ENCODE data around the gene MIOX. TPM values are rescaled to one million over a fixed set of nuclear protein-coding genes. Genes with fewer than 3 reads are reported as not detected.

MIOX gene
- not detected for total RNA-seq
- long read RNA-seq = 0 reads

- ATAC-seq (ENCODE audit: poor library complexity) (no peak), DNase-seq (no peak)
- intact Hi-C loops (cut with DNase I) = no loop called here
These were observed at the start of gene MIOX for GRCh38 chr22:50486561-50487289. Gene MIOX, plus strand, starts transcription at chr22:50486859. Its CDS starts 39 bp downstream, at chr22:50486898.

GRCh38 chr22:50437511-50438304 lies 49.0 kb upstream of the MIOX start:
- intact Hi-C loops (cut with DNase I) = no loop called here
- ATAC-seq (ENCODE audit: poor library complexity) (no peak), DNase-seq (peak; percentile 22)

DNA sequence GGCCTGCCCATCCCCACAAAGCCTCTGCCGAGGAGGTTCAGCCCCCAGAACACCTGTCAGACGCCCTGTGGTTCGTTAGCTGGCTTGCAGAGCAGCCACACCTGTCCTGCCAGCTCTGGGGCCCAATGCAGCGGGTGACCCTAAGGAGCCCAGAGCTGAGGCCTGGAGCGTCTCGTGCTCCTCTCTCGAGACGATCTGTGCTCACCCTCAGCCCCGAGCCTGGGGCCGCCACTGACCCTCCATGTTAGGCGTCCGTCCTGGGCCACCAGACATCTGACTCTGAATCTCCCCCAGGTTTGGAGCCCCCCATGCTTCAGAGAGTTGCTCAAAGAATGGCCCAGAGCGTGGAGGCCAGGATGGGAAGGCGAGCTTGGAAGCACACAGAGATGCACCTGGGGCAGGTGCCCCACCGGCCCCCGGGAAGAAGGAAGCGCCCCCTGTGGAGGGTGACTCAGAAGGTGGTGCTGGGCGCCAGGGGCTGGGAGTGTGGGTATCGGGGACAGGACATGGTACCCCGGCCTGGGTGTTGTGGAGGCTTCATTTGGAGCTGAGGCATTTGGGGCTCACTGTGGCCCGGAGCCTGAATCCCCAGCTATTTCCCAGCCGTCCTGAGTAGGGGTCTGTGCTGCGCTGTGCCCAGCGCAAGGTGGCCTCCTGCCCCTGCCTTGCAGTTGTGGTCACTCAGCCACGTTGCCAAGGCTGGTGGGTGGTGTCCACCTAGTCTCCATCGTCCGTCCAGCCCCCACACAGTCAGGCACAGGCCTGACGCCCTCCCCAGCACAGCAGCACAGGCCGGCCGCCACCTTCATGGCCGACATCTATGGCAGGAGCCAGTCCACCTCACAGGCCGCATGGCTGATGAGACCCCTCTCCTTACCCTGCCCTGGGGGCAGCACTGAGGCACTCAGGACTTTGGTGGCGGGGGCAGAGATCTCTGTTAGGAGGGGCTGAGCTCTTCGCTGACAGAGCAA lies 48.1 kb upstream of the MIOX start:
- intact Hi-C loops (cut with DNase I) = no loop called here
- peak; percentile 24 for DNase-seq
- no peak for ATAC-seq (ENCODE audit: poor library complexity)

- DNase-seq (peak; percentile 30), ATAC-seq (ENCODE audit: poor library complexity) (no peak)
- intact Hi-C loops (cut with DNase I) = no loop called here
These were observed 47.3 kb upstream of the MIOX start for GRCh38 chr22:50439314-50439870.

- no peak for ATAC-seq (ENCODE audit: poor library complexity)
- intact Hi-C loops (cut with DNase I) = no loop called here
- DNase-seq = peak; percentile 24
These were observed 46.8 kb upstream of the MIOX start for GRCh38 chr22:50439871-50440331.

DNA sequence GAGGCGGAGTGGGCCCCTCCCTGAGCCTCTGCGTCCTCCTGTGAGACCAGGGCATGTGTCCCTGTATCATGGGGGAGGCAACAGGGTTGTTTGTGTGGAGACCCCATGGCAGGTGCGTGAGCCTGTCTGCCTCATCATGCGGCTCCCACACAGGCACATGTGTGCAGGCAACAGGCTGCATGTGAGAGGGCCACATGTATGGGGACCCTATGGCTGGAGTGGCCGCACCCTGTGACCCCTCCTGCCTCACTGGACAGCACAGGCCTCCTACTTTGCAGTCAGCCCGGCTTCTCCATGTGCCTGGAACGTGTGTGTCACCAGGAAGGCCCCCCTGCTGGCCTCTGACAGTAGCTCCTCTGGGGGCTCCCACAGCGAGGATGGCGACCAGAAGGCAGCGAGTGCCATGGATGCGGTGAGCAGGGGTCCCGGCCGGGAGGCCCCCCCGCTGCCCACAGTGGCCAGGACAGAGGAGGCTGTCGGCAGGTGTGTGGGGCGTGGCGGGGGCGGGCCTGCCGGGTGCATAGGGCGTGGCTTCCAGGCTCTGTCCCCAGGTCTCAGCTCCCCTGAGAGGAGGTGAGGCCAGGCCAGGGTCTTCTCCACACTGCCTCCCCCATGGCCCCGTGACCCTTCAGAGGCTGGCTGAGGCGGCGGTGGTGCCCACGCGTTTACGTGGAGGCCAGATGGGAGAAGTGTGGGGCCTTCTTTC lies 46.0 kb upstream of the MIOX start:
- intact Hi-C loops (cut with DNase I) = no loop called here
- no peak for DNase-seq
- no peak for ATAC-seq (ENCODE audit: poor library complexity)

GRCh38 chr22:50441428-50441993 lies 45.1 kb upstream of the MIOX start:
- intact Hi-C loops (cut with DNase I) = no loop called here
- ATAC-seq (ENCODE audit: poor library complexity) (no peak), DNase-seq (no peak)

DNA sequence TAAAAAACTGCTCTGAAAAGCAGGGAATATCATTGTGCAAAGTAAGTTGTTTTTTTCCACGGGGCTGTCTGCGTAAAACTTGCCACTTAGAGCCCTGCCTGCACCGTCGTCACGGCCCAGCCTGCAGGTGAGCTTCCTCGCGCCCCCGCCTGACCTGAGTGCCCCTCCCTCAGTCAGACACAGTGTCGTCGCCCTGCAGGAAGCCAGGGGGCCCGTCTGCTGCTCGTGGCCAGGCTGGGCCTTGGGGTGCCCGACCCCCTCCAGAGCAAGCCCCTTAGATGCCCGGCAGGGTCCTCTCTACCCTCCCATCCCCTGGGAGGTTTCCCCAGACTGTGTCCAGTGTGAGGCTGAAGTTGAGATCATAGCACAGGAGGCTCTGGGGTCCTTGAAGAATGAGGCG lies 43.5 kb upstream of the MIOX start:
- DNase-seq = no peak
- intact Hi-C loops (cut with DNase I) = no loop called here

GRCh38 chr22:50443801-50444625 lies 42.6 kb upstream of the MIOX start:
- intact Hi-C loops (cut with DNase I) = no loop called here
- DNase-seq = no peak
- peak; percentile 3 for ATAC-seq (ENCODE audit: poor library complexity)

More for the DNA sequence above, 43.5 kb upstream of the MIOX start:
- ATAC-seq (ENCODE audit: poor library complexity) = no peak

GRCh38 chr22:50444663-50445062 lies 42.0 kb upstream of the MIOX start:
- no peak for ATAC-seq (ENCODE audit: poor library complexity)

DNA sequence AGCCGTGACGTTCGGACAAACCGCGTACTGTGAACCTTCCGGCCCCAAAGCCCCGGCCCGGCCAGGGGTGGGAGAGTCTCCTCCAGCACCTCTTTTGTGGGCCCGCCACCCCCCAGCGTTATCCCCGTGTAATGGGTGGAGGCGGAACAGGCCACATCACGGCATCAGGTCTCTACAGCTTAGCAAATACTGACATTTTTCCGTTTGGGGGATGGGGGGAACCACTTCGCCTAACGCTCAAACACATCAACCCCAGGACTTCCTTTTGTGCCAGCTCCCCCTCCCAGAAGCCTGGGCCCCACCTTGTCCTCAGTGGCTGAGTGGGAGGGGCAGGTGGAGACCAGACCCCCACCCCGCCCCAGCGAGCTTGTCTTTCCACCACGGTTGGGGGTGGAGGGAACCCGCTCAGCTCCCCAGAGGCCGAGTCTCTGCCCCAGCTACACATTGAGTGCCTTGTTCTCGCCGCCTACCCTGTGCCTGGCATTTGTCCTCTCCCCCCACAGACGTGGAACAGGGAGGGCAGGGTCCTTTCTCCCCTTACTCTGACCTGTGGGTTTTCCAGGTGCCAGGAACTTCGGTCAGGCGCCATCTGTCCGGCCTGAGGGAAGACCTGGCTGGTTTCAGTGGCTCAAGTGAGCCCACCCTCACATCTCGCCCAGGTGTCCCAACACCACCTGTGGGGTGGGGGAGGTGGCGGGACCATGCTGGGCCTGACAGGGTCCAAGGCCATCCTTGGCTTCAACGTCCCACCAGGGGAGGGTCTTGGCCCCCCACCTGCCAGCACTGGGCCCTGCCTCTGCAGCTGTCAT lies 41.4 kb upstream of the MIOX start:
- DNase-seq (no peak), ATAC-seq (ENCODE audit: poor library complexity) (peak; percentile 3)
- intact Hi-C loops (cut with DNase I) = no loop called here

More at GRCh38 chr22:50444663-50445062, 42.0 kb upstream of the MIOX start:
- no peak for DNase-seq
- intact Hi-C loops (cut with DNase I) = no loop called here

DNA sequence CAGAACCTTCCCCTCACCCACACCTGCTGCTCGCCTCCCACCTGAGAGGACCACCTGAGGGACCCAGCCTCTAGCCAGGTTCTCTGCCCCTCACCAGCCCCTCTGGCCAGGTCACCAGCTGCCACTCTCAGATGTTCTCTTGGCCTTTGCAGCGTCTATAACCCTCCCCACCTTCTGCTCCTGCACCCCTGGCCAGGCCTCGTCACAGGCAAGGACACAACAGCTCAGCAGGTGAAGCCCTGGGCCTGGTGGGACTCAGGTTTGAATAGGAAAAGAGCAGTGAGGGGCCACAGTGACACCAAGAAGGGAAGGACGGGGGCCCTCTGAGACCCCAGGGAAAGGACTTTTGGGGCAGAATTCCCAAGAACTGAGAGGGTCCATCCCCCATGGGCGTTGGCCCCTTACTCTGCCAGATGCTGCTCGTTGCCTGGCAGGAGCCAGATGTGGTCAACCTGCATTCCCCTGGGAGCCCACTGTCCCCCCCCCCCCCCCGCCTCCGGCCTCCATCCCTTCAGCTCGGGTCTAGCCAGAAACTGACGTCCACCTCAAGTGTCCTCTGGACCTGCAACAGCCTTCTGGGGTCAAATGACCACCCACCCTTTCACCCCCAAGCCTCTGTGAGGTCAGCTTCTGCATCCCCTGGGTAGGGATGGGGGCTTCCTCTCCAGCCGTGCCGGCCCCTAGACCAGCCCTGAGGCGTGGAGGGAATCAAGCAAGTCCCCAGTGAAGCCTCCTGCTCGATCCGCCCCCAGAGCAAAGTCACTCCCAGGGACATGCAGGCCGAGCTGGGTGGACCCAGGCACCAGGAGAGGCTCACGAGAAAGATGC lies 40.6 kb upstream of the MIOX start:
- ATAC-seq (ENCODE audit: poor library complexity) (no peak), DNase-seq (no peak)
- intact Hi-C loops (cut with DNase I) = no loop called here

GRCh38 chr22:50446708-50447575 lies 39.7 kb upstream of the MIOX start:
- ATAC-seq (ENCODE audit: poor library complexity) = no peak
- intact Hi-C loops (cut with DNase I) = no loop called here
- no peak for DNase-seq

Measured in Right ventricle myocardium superior (tissue), 1 donor.